Measurements from ENCODE around the gene OTC.

GRCh38 chrX:38435130-38435529 is 82.7 kb downstream of the OTC start:
- no peak for TF ChIP-seq CTCF (IDR thresholded peaks at IDR 0.05)
- no peak for TF ChIP-seq EP300 (IDR thresholded peaks at IDR 0.05)
- no peak for TF ChIP-seq POLR2A (IDR thresholded peaks at IDR 0.05)
